GM12878 (cell line): Measurements from ENCODE around the gene PCID2. TPM values are rescaled to one million over a fixed set of nuclear protein-coding genes. Genes with fewer than 3 reads are reported as not detected.

Experiments used
- ATAC-seq: fragments of 200-7000 bp; cut with Tn5 transposase; 3 replicates; pipeline ENCODE4 v1.9.1; 2020; ENCODE audit warnings: mild to moderate bottlenecking, moderate library complexity
- BruUV-seq: library from RNA; stranded (reverse); fragments of 400-500 nt; replicated peaks from 2 replicates; lab custom pipeline; 2021; lab: Mats Ljungman, UMichigan
- CTCF ChIA-PET: fragments of 300-600 bp; sonication (Branson Sonifier 250); formaldehyde crosslinking; extraction: SDS; loops from one replicate; lab custom pipeline; 2021; ENCODE audit warnings: inconsistent platforms; lab: Yijun Ruan, JAX
- POLR2A ChIA-PET: fragments of 350-600 bp; formaldehyde crosslinking; extraction: SDS; loops from one replicate; lab custom pipeline; 2021; ENCODE audit warnings: inconsistent platforms; lab: Charles Lee
- RAD21 ChIA-PET: fragments of 300-600 bp; sonication (Branson Sonifier 250); formaldehyde crosslinking; loops from one replicate; lab custom pipeline; 2023; ENCODE audit warnings: antibody characterized with exemption; ENCODE audit not compliant: unreplicated experiment; lab: Charles Lee
- SMC1A ChIA-PET: fragments of 300-600 bp; sonication (Branson Sonifier 250); formaldehyde crosslinking; loops from one replicate; lab custom pipeline; 2023; ENCODE audit not compliant: unreplicated experiment, uncharacterized antibody; lab: Charles Lee
- DNase-seq: peaks from one replicate; pipeline ENCODE4 v3.0.0-alpha.2; 2011; ENCODE audit warnings: low read depth, low spot score
- FAIRE-seq: peaks from 3 replicates; lab custom pipeline; 2011; peaks lifted over from hg19 to GRCh38; lab: Jason Lieb, UNC
- H2AFZ ChIP-seq: 2 replicates; pipeline ENCODE4 v1.6.0; 2011; ENCODE audit warnings: low read depth, low read length, control low read depth; ENCODE audit not compliant: control insufficient read depth
- H3K27ac ChIP-seq: 2 replicates; pipeline ENCODE4 v1.5.1; 2011; ENCODE audit warnings: control low read depth; ENCODE audit not compliant: control insufficient read depth, insufficient read depth
- H3K27me3 ChIP-seq, 2 experiments: replicated peaks in 1 of 2; 2 replicates each; pipeline versions ENCODE4 v1.6.0 to v1.6.1; 2011; ENCODE audit warnings: low read length in 1 of 2; ENCODE audit not compliant: control insufficient read depth in 2 of 2, insufficient read depth in 2 of 2
- H3K36me3 ChIP-seq, 2 experiments: 2 replicates each; pipeline ENCODE4 v1.5.1; 2011; ENCODE audit warnings: low read length in 1 of 2; ENCODE audit not compliant: control insufficient read depth in 2 of 2, insufficient read depth in 2 of 2
- H3K4me1 ChIP-seq: 2 replicates; pipeline ENCODE4 v1.6.1; 2011; ENCODE audit warnings: mild to moderate bottlenecking, low read length, moderate library complexity, mixed read lengths; ENCODE audit not compliant: control insufficient read depth, insufficient read depth
- H3K4me2 ChIP-seq: 2 replicates; pipeline ENCODE4 v1.6.0; 2011; ENCODE audit warnings: control low read depth; ENCODE audit not compliant: control insufficient read depth, insufficient read depth
- H3K4me3 ChIP-seq: fragments of 200-600 bp; sonication (generic); 2 replicates; pipeline ENCODE4 v1.5.1; 2016
- H3K79me2 ChIP-seq: 2 replicates; pipeline ENCODE4 v1.6.0; 2011; ENCODE audit warnings: low read length; ENCODE audit not compliant: control insufficient read depth, insufficient read depth
- H3K9ac ChIP-seq: 2 replicates; pipeline ENCODE4 v1.8.0; 2011; ENCODE audit warnings: low read length, control low read depth, mixed read lengths; ENCODE audit not compliant: control insufficient read depth, insufficient read depth
- H3K9me3 ChIP-seq: replicated peaks from 3 replicates; pipeline ENCODE4 v1.5.1; 2011; ENCODE audit warnings: mild to moderate bottlenecking, low read length; ENCODE audit not compliant: control insufficient read depth, insufficient read depth
- H4K20me1 ChIP-seq: 2 replicates; pipeline ENCODE4 v1.6.0; 2011; ENCODE audit not compliant: control insufficient read depth, insufficient read depth
- ASH2L ChIP-seq: fragments of 300-600, 200-600 bp; sonication (generic); IDR thresholded peaks from 2 replicates; pipeline ENCODE4 v1.6.1; 2017; ENCODE audit warnings: low read depth, mild to moderate bottlenecking, borderline replicate concordance
- ATF7 ChIP-seq: fragments of 450-650 bp; IDR thresholded peaks from 2 replicates; pipeline ENCODE4 v1.6.1; 2016; ENCODE audit warnings: low read depth, mild to moderate bottlenecking
- BCL11A ChIP-seq: IDR thresholded peaks from 2 replicates; pipeline ENCODE4 v1.6.1; 2011; ENCODE audit warnings: low read depth, low read length
- CEBPB ChIP-seq, 2 experiments: fragments of 150-350 bp in 1 of 2; IDR thresholded peaks; 2 replicates each; pipeline ENCODE4 v1.6.1; 2012 to 2014; ENCODE audit warnings: low read depth in 2 of 2, low read length in 2 of 2, borderline replicate concordance in 1 of 2, inconsistent platforms in 1 of 2
- DPF2 ChIP-seq: fragments of 450-650 bp; IDR thresholded peaks from 2 replicates; pipeline ENCODE4 v1.6.1; 2017; ENCODE audit warnings: mild to moderate bottlenecking
- NKRF ChIP-seq: fragments of 450-650 bp; conservative IDR thresholded peaks from 2 replicates; pipeline ENCODE4 v1.6.1; 2017; ENCODE audit warnings: mild to moderate bottlenecking, moderate library complexity
- POLR2A ChIP-seq: IDR thresholded peaks from 2 replicates; pipeline ENCODE4 v1.6.1; 2011; ENCODE audit warnings: low read depth, mild to moderate bottlenecking, low read length
- RCOR1 ChIP-seq: conservative IDR thresholded peaks from 2 replicates; pipeline ENCODE4 v1.6.1; 2012; ENCODE audit warnings: low read depth, low read length, improper control_type of control experiment
- TAF1 ChIP-seq: IDR thresholded peaks from 2 replicates; pipeline ENCODE4 v1.6.1; 2011; ENCODE audit warnings: mild to moderate bottlenecking, low read depth, low read length, borderline replicate concordance
- ZNF622 ChIP-seq: fragments of 450-650 bp; IDR thresholded peaks from 2 replicates; pipeline ENCODE4 v1.6.1; 2017; ENCODE audit warnings: mild to moderate bottlenecking, inconsistent platforms
- WGBS: methylation state at CpG from one replicate; pipeline ENCODE4 v1.1.6; 2016; ENCODE audit warnings: low lambda C conversion rate; ENCODE audit not compliant: insufficient replicate concordance, insufficient coverage; ENCODE audit errors: missing lambda C conversion rate; 5-methylcytosine and 5-hydroxymethylcytosine counted together
- in situ Hi-C: fragments of 300-500 bp; cut with MboI; formaldehyde crosslinking; loops from 9 replicates; pipeline ENCODE4 v1.14.3; 2018; ENCODE audit warnings: mixed read lengths
- intact Hi-C: fragments of 100-400 bp; cut with micrococcal nuclease; formaldehyde crosslinking; loops from one replicate; pipeline ENCODE4 v1.14.2; 2022; ENCODE audit not compliant: unreplicated experiment
- polyA plus RNA-seq, 11 experiments: library from polyadenylated mRNA; depleted of rRNA in 4 of 11; unstranded in 6 of 11; stranded (reverse) in 5 of 11; fragments of >200 nt; fragmentation: Nextera tagmentation in 4 of 11; fragmentation: Illumina TruSeq in 1 of 11; extraction: Ambion mirVana in 4 of 11; extraction: Trizol in 1 of 11; gene quantifications; 1 replicate in 1 of 11; 2 replicates in 10 of 11; pipeline versions ENCODE4 v1.2.1 to v1.2.3, GENCODE V29; 2011 to 2016; ENCODE audit warnings: inconsistent platforms in 2 of 11, missing spikeins in 2 of 11, low read depth in 1 of 11
- total RNA-seq, 4 experiments: library from RNA; depleted of rRNA in 3 of 4; stranded (reverse); fragments of >200 nt in 3 of 4; fragmentation: Illumina TruSeq in 1 of 4; extraction: Trizol in 1 of 4; gene quantifications; 2 replicates each; pipeline versions ENCODE4 v1.2.1 to v1.2.3, GENCODE V29; 2013 to 2021
- TF ChIP-seq, protein P1 (sequence below): IDR thresholded peaks from 2 replicates; pipeline ENCODE4 v1.6.1; 2012; ENCODE audit warnings: improper control_type of control experiment, low read depth, low read length; ENCODE audit not compliant: insufficient replicate concordance
- TF ChIP-seq, protein P2 (sequence below): fragments of 450-650 bp; IDR thresholded peaks from 2 replicates; pipeline ENCODE4 v1.6.1; 2017; ENCODE audit warnings: borderline replicate concordance

The PCID2 gene
- total and polyA plus RNA-seq, 10 of the 15 experiments (the other 5 are each of a cell fraction or from before 2014, with no cell fraction given) = 37.0 to 98.1 (median 58.3) TPM

GRCh38 chr13:113184568-113185440 is 23.7 kb downstream of the PCID2 start (continued):
- TF ChIP-seq, protein P1, sequence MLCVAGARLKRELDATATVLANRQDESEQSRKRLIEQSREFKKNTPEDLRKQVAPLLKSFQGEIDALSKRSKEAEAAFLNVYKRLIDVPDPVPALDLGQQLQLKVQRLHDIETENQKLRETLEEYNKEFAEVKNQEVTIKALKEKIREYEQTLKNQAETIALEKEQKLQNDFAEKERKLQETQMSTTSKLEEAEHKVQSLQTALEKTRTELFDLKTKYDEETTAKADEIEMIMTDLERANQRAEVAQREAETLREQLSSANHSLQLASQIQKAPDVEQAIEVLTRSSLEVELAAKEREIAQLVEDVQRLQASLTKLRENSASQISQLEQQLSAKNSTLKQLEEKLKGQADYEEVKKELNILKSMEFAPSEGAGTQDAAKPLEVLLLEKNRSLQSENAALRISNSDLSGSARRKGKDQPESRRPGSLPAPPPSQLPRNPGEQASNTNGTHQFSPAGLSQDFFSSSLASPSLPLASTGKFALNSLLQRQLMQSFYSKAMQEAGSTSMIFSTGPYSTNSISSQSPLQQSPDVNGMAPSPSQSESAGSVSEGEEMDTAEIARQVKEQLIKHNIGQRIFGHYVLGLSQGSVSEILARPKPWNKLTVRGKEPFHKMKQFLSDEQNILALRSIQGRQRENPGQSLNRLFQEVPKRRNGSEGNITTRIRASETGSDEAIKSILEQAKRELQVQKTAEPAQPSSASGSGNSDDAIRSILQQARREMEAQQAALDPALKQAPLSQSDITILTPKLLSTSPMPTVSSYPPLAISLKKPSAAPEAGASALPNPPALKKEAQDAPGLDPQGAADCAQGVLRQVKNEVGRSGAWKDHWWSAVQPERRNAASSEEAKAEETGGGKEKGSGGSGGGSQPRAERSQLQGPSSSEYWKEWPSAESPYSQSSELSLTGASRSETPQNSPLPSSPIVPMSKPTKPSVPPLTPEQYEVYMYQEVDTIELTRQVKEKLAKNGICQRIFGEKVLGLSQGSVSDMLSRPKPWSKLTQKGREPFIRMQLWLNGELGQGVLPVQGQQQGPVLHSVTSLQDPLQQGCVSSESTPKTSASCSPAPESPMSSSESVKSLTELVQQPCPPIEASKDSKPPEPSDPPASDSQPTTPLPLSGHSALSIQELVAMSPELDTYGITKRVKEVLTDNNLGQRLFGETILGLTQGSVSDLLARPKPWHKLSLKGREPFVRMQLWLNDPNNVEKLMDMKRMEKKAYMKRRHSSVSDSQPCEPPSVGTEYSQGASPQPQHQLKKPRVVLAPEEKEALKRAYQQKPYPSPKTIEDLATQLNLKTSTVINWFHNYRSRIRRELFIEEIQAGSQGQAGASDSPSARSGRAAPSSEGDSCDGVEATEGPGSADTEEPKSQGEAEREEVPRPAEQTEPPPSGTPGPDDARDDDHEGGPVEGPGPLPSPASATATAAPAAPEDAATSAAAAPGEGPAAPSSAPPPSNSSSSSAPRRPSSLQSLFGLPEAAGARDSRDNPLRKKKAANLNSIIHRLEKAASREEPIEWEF = no peak
- TF ChIP-seq, all 136 proteins: peak for 0

GRCh38 chr13:113183450-113184129 is 24.9 kb downstream of the PCID2 start:
- H3K79me2 ChIP-seq = no peaks in the 10 kb centered on the region; the same call in 1 of the 2 replicates
- ChIA-PET POLR2A (no interaction called here), SMC1A (interaction anchor here (1.2 kb wide), 1 partner anchor 14 kb away, joined by 3 read pairs; no protein-coding TSS in a partner anchor), CTCF (no interaction called here), RAD21 (no interaction called here)
- DNase-seq (no peak), ATAC-seq (no peak), FAIRE-seq (no peak)
- WGBS = 91% methylated on average over 14 of the region's 14 CpGs
- H3K4me3 ChIP-seq = no peak overlapping the region
- in situ Hi-C loops (no loop called here), intact Hi-C loops (no loop called here)
- peaks cover 15 to 27% of the 10 kb centered on the region in 2 experiments for H3K36me3 ChIP-seq
- no peak overlapping the region for H3K9ac ChIP-seq
- BruUV-seq = TSS peak; percentile 9
- no peak overlapping the region for H3K27ac ChIP-seq
- no peak overlapping the region for H2AFZ ChIP-seq
- H3K27me3 ChIP-seq = no peaks in the 10 kb centered on the region
- H3K4me2 ChIP-seq = no peak overlapping the region
- peaks cover 13% of the 10 kb centered on the region for H3K4me1 ChIP-seq
- no peaks in the 10 kb centered on the region for H4K20me1 ChIP-seq
- peaks cover 7% of the 10 kb centered on the region; the same call in 1 of the 3 replicates for H3K9me3 ChIP-seq
- TF ChIP-seq ZNF622 = no peak
- TF ChIP-seq RCOR1 = no peak
- no peak for TF ChIP-seq TAF1
- no peak for TF ChIP-seq CEBPB (IDR thresholded peaks at IDR 0.05; ENCODE audit: borderline replicate concordance in 1 of 2, low read depth in 2 of 2, low read length in 2 of 2)
- TF ChIP-seq BCL11A = no peak
- no peak for TF ChIP-seq ATF7
- TF ChIP-seq, protein P2, sequence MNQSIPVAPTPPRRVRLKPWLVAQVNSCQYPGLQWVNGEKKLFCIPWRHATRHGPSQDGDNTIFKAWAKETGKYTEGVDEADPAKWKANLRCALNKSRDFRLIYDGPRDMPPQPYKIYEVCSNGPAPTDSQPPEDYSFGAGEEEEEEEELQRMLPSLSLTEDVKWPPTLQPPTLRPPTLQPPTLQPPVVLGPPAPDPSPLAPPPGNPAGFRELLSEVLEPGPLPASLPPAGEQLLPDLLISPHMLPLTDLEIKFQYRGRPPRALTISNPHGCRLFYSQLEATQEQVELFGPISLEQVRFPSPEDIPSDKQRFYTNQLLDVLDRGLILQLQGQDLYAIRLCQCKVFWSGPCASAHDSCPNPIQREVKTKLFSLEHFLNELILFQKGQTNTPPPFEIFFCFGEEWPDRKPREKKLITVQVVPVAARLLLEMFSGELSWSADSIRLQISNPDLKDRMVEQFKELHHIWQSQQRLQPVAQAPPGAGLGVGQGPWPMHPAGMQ = no peak
- TF ChIP-seq ASH2L = no peak
- no peak for TF ChIP-seq NKRF
- no peak for TF ChIP-seq DPF2
- TF ChIP-seq POLR2A = no peak
